ENCODE data around the gene CKAP4. TPM values are rescaled to one million over a fixed set of nuclear protein-coding genes. Genes with fewer than 3 reads are reported as not detected.
"Not testable (repeated sequence)": the region's sequence is repeated elsewhere in the genome, so short reads cannot be mapped to it uniquely, and the experiment has no call there.

The CKAP4 gene
- total and polyA plus RNA-seq, 2 donors (not counting 3 experiments of a cell fraction or from before 2014, with no cell fraction given), result 117 to 223 TPM

- H3K4me1 ChIP-seq (ENCODE audit: control insufficient read depth, extremely low read depth, insufficient read depth, low read length), result peaks cover 6% of the 10 kb centered on the region
- no peaks in the 10 kb centered on the region for H3K36me3 ChIP-seq (ENCODE audit: control insufficient read depth in 2 of 2, extremely low read depth in 1 of 2, insufficient read depth in 2 of 2, low read length in 2 of 2)
- intact Hi-C loops (cut with micrococcal nuclease), result no loop called here
- FAIRE-seq, result no peak
- TF ChIP-seq GATA2 (IDR thresholded peaks at IDR 0.05; ENCODE audit: insufficient read depth, insufficient read length, low read depth, low read length), result no peak
- TF ChIP-seq FOS (IDR thresholded peaks at IDR 0.05; ENCODE audit: borderline replicate concordance, insufficient read depth, low read length), result no peak
- TF ChIP-seq POLR2AphosphoS5 (IDR thresholded peaks at IDR 0.05; ENCODE audit: insufficient read depth, low read depth, low read length), result no peak
- TF ChIP-seq, protein P1, sequence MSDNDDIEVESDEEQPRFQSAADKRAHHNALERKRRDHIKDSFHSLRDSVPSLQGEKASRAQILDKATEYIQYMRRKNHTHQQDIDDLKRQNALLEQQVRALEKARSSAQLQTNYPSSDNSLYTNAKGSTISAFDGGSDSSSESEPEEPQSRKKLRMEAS (IDR thresholded peaks at IDR 0.05; ENCODE audit: insufficient read depth, insufficient read length), result no peak
- TF ChIP-seq EZH2 (IDR thresholded peaks at IDR 0.05; ENCODE audit: borderline replicate concordance, low read depth, low read length, severe bottlenecking), result no peak
- no peak for TF ChIP-seq POLR2A (IDR thresholded peaks at IDR 0.05; ENCODE audit: low read depth, low read length)
- TF ChIP-seq, protein P2, sequence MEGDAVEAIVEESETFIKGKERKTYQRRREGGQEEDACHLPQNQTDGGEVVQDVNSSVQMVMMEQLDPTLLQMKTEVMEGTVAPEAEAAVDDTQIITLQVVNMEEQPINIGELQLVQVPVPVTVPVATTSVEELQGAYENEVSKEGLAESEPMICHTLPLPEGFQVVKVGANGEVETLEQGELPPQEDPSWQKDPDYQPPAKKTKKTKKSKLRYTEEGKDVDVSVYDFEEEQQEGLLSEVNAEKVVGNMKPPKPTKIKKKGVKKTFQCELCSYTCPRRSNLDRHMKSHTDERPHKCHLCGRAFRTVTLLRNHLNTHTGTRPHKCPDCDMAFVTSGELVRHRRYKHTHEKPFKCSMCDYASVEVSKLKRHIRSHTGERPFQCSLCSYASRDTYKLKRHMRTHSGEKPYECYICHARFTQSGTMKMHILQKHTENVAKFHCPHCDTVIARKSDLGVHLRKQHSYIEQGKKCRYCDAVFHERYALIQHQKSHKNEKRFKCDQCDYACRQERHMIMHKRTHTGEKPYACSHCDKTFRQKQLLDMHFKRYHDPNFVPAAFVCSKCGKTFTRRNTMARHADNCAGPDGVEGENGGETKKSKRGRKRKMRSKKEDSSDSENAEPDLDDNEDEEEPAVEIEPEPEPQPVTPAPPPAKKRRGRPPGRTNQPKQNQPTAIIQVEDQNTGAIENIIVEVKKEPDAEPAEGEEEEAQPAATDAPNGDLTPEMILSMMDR (IDR thresholded peaks at IDR 0.05; ENCODE audit: extremely low read depth in 1 of 2, insufficient read depth in 1 of 2, low read depth in 1 of 2, low read length in 2 of 2), result no peak
- BruUV-seq (replicated peaks), result no TSS peak
- no peaks in the 10 kb centered on the region for H3K79me2 ChIP-seq (ENCODE audit: control insufficient read depth, insufficient read depth, low read length)
- DNase-seq (ENCODE audit: low read depth, low spot score), result no peak
- no peak overlapping the region for H3K9ac ChIP-seq (replicated peaks; ENCODE audit: extremely low read depth, insufficient read depth, low read length)
- no peak overlapping the region for H3K27ac ChIP-seq (ENCODE audit: insufficient read depth, low read depth, low read length)
- no peak overlapping the region for H3K4me2 ChIP-seq (ENCODE audit: insufficient read depth, low read length)
- POLR2A ChIA-PET, result no interaction called here
- H4K20me1 ChIP-seq (replicated peaks; ENCODE audit: control insufficient read depth, extremely low read depth, insufficient read depth, low read length), result no peaks in the 10 kb centered on the region
- no peaks in the 10 kb centered on the region for H3K9me3 ChIP-seq (replicated peaks; ENCODE audit: control insufficient read depth, insufficient read depth, low read length)
- no peak overlapping the region for H3K4me3 ChIP-seq (replicated peaks in 1 of 3; ENCODE audit: insufficient read depth in 1 of 3, low read depth in 1 of 3, low read length in 3 of 3)
- no peaks in the 10 kb centered on the region for H3K9me1 ChIP-seq (replicated peaks; ENCODE audit: control insufficient read depth, extremely low read depth, insufficient read depth, low read length)
- H3K27me3 ChIP-seq (ENCODE audit: control insufficient read depth in 2 of 2, insufficient read depth in 2 of 2, low read length in 2 of 2), result peaks cover under 1 to 2% of the 10 kb centered on the region in 2 experiments
- H2AFZ ChIP-seq (ENCODE audit: low read depth, low read length), result no peak overlapping the region
- CTCF ChIA-PET, result no interaction called here
- dilution Hi-C loops (cut with MboI; ENCODE audit: extremely low pct_ligation_motif_present, low sequenced_read_pairs), result no loop called here
Measured at GRCh38 chr12:106287364-106287763, 39.5 kb upstream of the CKAP4 start.

DNA sequence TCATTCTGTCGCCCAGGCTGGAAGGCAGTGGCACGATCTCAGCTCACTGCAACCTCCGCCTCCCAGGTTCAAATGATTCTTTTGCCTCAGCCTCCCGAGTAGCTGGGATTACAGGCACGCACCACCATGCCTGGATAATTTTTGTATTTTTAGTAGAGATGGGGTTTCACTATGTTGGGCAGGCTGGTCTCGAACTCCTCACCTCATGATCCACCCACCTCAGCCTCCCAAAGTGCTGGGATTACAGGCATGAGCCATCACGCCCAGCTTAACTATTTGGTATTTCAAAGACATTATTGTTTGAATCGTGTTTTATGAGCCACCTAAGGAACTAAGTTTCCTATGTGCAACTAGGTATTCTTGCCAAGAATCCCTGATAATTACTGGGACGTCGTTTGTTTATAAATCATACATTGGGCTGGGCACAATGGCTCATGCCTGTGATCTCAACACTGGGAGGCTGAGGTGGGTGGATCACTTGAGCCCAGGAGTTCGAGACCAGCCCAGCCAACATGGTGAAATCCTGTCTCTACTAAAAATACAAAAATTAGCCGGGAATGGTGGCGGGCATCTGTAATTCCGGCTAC is 38.8 kb upstream of the CKAP4 start:
- H3K36me3 ChIP-seq (ENCODE audit: control insufficient read depth in 2 of 2, extremely low read depth in 1 of 2, insufficient read depth in 2 of 2, low read length in 2 of 2); H3K27ac ChIP-seq (ENCODE audit: insufficient read depth, low read depth, low read length); intact Hi-C loops (cut with micrococcal nuclease); H3K4me1 ChIP-seq (ENCODE audit: control insufficient read depth, extremely low read depth, insufficient read depth, low read length); FAIRE-seq; H4K20me1 ChIP-seq (replicated peaks; ENCODE audit: control insufficient read depth, extremely low read depth, insufficient read depth, low read length); DNase-seq (ENCODE audit: low read depth, low spot score); dilution Hi-C loops (cut with MboI; ENCODE audit: extremely low pct_ligation_motif_present, low sequenced_read_pairs); H3K9me3 ChIP-seq (replicated peaks; ENCODE audit: control insufficient read depth, insufficient read depth, low read length); H3K79me2 ChIP-seq (ENCODE audit: control insufficient read depth, insufficient read depth, low read length); H3K27me3 ChIP-seq (ENCODE audit: control insufficient read depth in 2 of 2, insufficient read depth in 2 of 2, low read length in 2 of 2); H3K9ac ChIP-seq (replicated peaks; ENCODE audit: extremely low read depth, insufficient read depth, low read length); H2AFZ ChIP-seq (ENCODE audit: low read depth, low read length); H3K9me1 ChIP-seq (replicated peaks; ENCODE audit: control insufficient read depth, extremely low read depth, insufficient read depth, low read length); POLR2A ChIA-PET; H3K4me3 ChIP-seq (replicated peaks in 1 of 3; ENCODE audit: insufficient read depth in 1 of 3, low read depth in 1 of 3, low read length in 3 of 3); H3K4me2 ChIP-seq (ENCODE audit: insufficient read depth, low read length); BruUV-seq (replicated peaks): not testable (repeated sequence)
- CTCF ChIA-PET, result interaction anchor here (10.1 kb wide), 1 partner anchor 59 kb away, joined by 224 read pairs; no protein-coding TSS in a partner anchor

All from endothelial cell of umbilical vein (primary cell).